Keratinocyte (primary cell): ENCODE results near the gene DMD. TPM values are rescaled to one million over a fixed set of nuclear protein-coding genes. Genes with fewer than 3 reads are reported as not detected.

Experiments
- DNase-seq: peaks from one replicate; pipeline ENCODE4 v3.0.0-alpha.2; 2011; ENCODE audit warnings: low read depth, missing footprints, low spot score
- FAIRE-seq: peaks from 2 replicates; lab custom pipeline; 2011; peaks lifted over from hg19 to GRCh38; lab: Jason Lieb, UNC
- H2AFZ ChIP-seq: 2 replicates; pipeline ENCODE4 v1.6.0; 2012; ENCODE audit warnings: low read length, control low read depth, inconsistent platforms; ENCODE audit not compliant: control insufficient read depth
- H3K27ac ChIP-seq: 2 replicates; pipeline ENCODE4 v1.5.1; 2011; ENCODE audit warnings: low read length; ENCODE audit not compliant: control insufficient read depth, insufficient read depth
- H3K27me3 ChIP-seq: 3 replicates; pipeline ENCODE4 v1.6.0; 2011; ENCODE audit warnings: low read length; ENCODE audit not compliant: control insufficient read depth, insufficient read depth; ENCODE audit errors: extremely low read depth
- H3K36me3 ChIP-seq, 2 experiments: 2 replicates in 1 of 2; 3 replicates in 1 of 2; pipeline ENCODE4 v1.5.1; 2011; ENCODE audit warnings: low read length in 2 of 2, mild to moderate bottlenecking in 1 of 2; ENCODE audit not compliant: control insufficient read depth in 2 of 2, insufficient read depth in 2 of 2; ENCODE audit errors: extremely low read depth in 1 of 2
- H3K4me1 ChIP-seq: 3 replicates; pipeline ENCODE4 v1.5.1; 2011; ENCODE audit warnings: low read length; ENCODE audit not compliant: control insufficient read depth, insufficient read depth; ENCODE audit errors: extremely low read depth
- H3K4me2 ChIP-seq: 3 replicates; pipeline ENCODE4 v1.6.0; 2011; ENCODE audit warnings: low read depth, low read length; ENCODE audit not compliant: control insufficient read depth, insufficient read depth; ENCODE audit errors: extremely low read depth
- H3K4me3 ChIP-seq, 3 experiments: fragments of 200-600 bp in 1 of 3; sonication (generic) in 1 of 3; 2 replicates in 2 of 3; 3 replicates in 1 of 3; pipeline ENCODE4 v1.5.1; 2011 to 2016; ENCODE audit warnings: low read length in 3 of 3, mild to moderate bottlenecking in 3 of 3, control low read depth in 2 of 3, inconsistent platforms in 1 of 3, low read depth in 1 of 3, mixed read lengths in 1 of 3, mixed run types in 1 of 3, moderate library complexity in 1 of 3; ENCODE audit not compliant: control insufficient read depth in 2 of 3, insufficient read depth in 2 of 3; ENCODE audit errors: extremely low read depth in 1 of 3
- H3K79me2 ChIP-seq: 2 replicates; pipeline ENCODE4 v1.6.0; 2012; ENCODE audit warnings: low read length; ENCODE audit not compliant: control insufficient read depth, insufficient read depth
- H3K9ac ChIP-seq: 3 replicates; pipeline ENCODE4 v1.6.0; 2011; ENCODE audit warnings: low read length; ENCODE audit not compliant: control insufficient read depth, insufficient read depth; ENCODE audit errors: extremely low read depth
- H3K9me1 ChIP-seq: 3 replicates; pipeline ENCODE4 v1.6.0; 2011; ENCODE audit warnings: low read length; ENCODE audit not compliant: control insufficient read depth, insufficient read depth; ENCODE audit errors: extremely low read depth
- H3K9me3 ChIP-seq: 2 replicates; pipeline ENCODE4 v1.5.1; 2012; ENCODE audit warnings: low read depth, low read length; ENCODE audit not compliant: control insufficient read depth
- H4K20me1 ChIP-seq: 3 replicates; pipeline ENCODE4 v1.6.0; 2011; ENCODE audit warnings: low read length; ENCODE audit not compliant: control insufficient read depth, insufficient read depth; ENCODE audit errors: extremely low read depth
- EZH2 ChIP-seq: IDR thresholded peaks from one replicate; pipeline ENCODE4 v1.6.1; 2012; ENCODE audit warnings: inconsistent platforms, mild to moderate bottlenecking, low read length, moderate library complexity
- dilution Hi-C: fragments of 300-500 bp; cut with MboI; formaldehyde crosslinking; loops from one replicate; pipeline ENCODE4 v1.7.0; 2020; ENCODE audit warnings: low sequenced_read_pairs; ENCODE audit not compliant: extremely low pct_ligation_motif_present
- polyA plus RNA-seq, 5 experiments: library from polyadenylated mRNA; depleted of rRNA in 3 of 5; stranded (reverse) in 3 of 5; stranded (forward) in 1 of 5; unstranded in 1 of 5; fragments of >200 nt; gene quantifications; 1 replicate in 1 of 5; 2 replicates in 3 of 5; 3 replicates in 1 of 5; pipeline versions ENCODE4 v1.2.1 to v1.2.3, GENCODE V29; 2011 to 2012; ENCODE audit warnings: missing spikeins in 2 of 5, low read depth in 1 of 5, low replicate concordance in 1 of 5
- TF ChIP-seq, protein P1 (sequence below), 3 experiments: IDR thresholded peaks in 1 of 3; conservative IDR thresholded peaks in 1 of 3; optimal IDR thresholded peaks in 1 of 3; 2 replicates in 2 of 3; 3 replicates in 1 of 3; pipeline versions ENCODE3 to v1.5.1; 2011; ENCODE audit warnings: low read length in 3 of 3, mild to moderate bottlenecking in 3 of 3, moderate library complexity in 2 of 3, control low read depth in 1 of 3, inconsistent platforms in 1 of 3; ENCODE audit not compliant: insufficient read depth in 2 of 3; ENCODE audit errors: extremely low read depth in 1 of 3

Gene DMD
- polyA plus RNA-seq, 1 donor (not counting 4 experiments of a cell fraction or from before 2014, with no cell fraction given) = 8.9 TPM

DNA sequence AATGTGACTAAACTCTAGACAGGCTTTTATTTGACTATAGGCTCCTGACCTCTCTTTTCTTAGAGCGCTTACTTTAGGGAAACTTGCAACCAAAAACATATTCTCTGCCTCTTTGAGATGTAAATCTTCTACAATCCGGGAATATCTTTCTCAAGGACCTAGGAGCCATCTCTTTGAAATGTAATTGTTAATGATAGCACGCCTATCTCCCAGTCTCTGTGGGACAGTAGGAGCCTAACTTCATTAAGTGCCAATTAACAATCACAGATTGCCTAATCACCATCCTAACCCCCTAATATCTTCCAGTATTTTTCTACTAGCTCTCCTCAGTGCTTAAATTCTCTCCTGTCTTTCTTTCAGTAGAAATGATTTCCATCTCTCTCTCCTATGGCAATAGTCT lies 628.6 kb downstream of the DMD start:
- TF ChIP-seq EZH2 = no peak
- TF ChIP-seq, protein P1, sequence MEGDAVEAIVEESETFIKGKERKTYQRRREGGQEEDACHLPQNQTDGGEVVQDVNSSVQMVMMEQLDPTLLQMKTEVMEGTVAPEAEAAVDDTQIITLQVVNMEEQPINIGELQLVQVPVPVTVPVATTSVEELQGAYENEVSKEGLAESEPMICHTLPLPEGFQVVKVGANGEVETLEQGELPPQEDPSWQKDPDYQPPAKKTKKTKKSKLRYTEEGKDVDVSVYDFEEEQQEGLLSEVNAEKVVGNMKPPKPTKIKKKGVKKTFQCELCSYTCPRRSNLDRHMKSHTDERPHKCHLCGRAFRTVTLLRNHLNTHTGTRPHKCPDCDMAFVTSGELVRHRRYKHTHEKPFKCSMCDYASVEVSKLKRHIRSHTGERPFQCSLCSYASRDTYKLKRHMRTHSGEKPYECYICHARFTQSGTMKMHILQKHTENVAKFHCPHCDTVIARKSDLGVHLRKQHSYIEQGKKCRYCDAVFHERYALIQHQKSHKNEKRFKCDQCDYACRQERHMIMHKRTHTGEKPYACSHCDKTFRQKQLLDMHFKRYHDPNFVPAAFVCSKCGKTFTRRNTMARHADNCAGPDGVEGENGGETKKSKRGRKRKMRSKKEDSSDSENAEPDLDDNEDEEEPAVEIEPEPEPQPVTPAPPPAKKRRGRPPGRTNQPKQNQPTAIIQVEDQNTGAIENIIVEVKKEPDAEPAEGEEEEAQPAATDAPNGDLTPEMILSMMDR (optimal IDR thresholded peaks at IDR 0.05 in 1 of 3, IDR thresholded peaks at IDR 0.05 in 1 of 3, conservative IDR thresholded peaks at IDR 0.05 in 1 of 3; ENCODE audit: extremely low read depth in 1 of 3, insufficient read depth in 2 of 3, low read length in 3 of 3) = no peak
- Histone ChIP-seq H3K27me3 (no peaks in the 10 kb centered on the region), H2AFZ (no peak overlapping the region), H3K9me3 (no peaks in the 10 kb centered on the region), H3K27ac (no peak overlapping the region), H3K4me3 (no peak overlapping the region), H4K20me1 (no peaks in the 10 kb centered on the region), H3K9ac (no peak overlapping the region), H3K4me2 (no peak overlapping the region), H3K36me3 (no peaks in the 10 kb centered on the region), H3K79me2 (no peaks in the 10 kb centered on the region), H3K4me1 (no peaks in the 10 kb centered on the region), H3K9me1 (no peaks in the 10 kb centered on the region)
- no peak for FAIRE-seq
- no peak for DNase-seq
- dilution Hi-C loops = no loop called here

DNA sequence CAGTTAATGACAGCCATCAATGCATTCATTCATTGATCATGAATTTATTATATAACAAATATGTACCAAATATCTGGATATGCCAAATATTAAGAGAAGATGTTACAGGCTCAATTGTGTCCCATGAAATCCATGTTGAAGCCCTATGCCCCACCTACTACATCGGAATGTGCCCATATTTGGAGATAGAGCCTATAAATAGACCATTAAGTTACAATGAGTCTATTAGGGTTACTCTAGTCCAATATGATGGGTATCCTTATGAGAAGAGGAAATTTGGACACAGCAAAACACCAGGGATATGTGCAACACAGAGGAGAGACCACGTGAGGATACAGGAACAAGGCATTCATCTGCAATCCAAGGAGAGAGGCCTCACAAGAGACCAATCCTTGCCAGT lies 634.5 kb downstream of the DMD start:
- no peak for DNase-seq
- Histone ChIP-seq H2AFZ (no peak overlapping the region), H4K20me1 (no peaks in the 10 kb centered on the region), H3K9ac (no peak overlapping the region), H3K27me3 (no peaks in the 10 kb centered on the region), H3K36me3 (no peaks in the 10 kb centered on the region), H3K4me1 (no peaks in the 10 kb centered on the region), H3K9me3 (no peaks in the 10 kb centered on the region), H3K27ac (no peak overlapping the region), H3K79me2 (no peaks in the 10 kb centered on the region), H3K9me1 (no peaks in the 10 kb centered on the region), H3K4me3 (no peak overlapping the region), H3K4me2 (no peak overlapping the region)
- no peak for FAIRE-seq
- no peak for TF ChIP-seq EZH2
- TF ChIP-seq, protein P1 (optimal IDR thresholded peaks at IDR 0.05 in 1 of 3, IDR thresholded peaks at IDR 0.05 in 1 of 3, conservative IDR thresholded peaks at IDR 0.05 in 1 of 3; ENCODE audit: extremely low read depth in 1 of 3, insufficient read depth in 2 of 3, low read length in 3 of 3) = no peak
- dilution Hi-C loops = no loop called here
